Mucosa of descending colon (tissue), 3 donors: ENCODE measurements around the gene SAMD7. TPM values are rescaled to one million over a fixed set of nuclear protein-coding genes. Genes with fewer than 3 reads are reported as not detected.

Experiments
- ATAC-seq: fragments of 200-7000 bp; cut with Tn5 transposase; one replicate; pipeline ENCODE4 v1.9.1; 2020; ENCODE audit warnings: mild to moderate bottlenecking, moderate library complexity
- DNase-seq, 3 donors: peaks; one replicate each; pipeline ENCODE4 v3.0.0-alpha.2; 2020
- H3K36me3 ChIP-seq: fragments of 200-600 bp; one replicate; pipeline ENCODE4 v1.8.0; 2021; ENCODE audit warnings: low read depth, mild to moderate bottlenecking
- H3K4me1 ChIP-seq: fragments of 200-600 bp; one replicate; pipeline ENCODE4 v1.8.0; 2021; ENCODE audit warnings: low read depth, mild to moderate bottlenecking
- H3K4me3 ChIP-seq: fragments of 200-600 bp; one replicate; pipeline ENCODE4 v1.8.0; 2021; ENCODE audit warnings: mild to moderate bottlenecking
- H3K9me3 ChIP-seq: fragments of 200-600 bp; one replicate; pipeline ENCODE4 v1.8.0; 2021; ENCODE audit warnings: mild to moderate bottlenecking
- intact Hi-C, 2 donors: fragments of 100-400 bp; cut with DNase I in 1 of 2; cut with micrococcal nuclease in 1 of 2; formaldehyde crosslinking; loops; one replicate each; pipeline versions ENCODE4 v1.11.0 to v1.11.1; 2022; cut with DNase I, micrococcal nuclease
- total RNA-seq, 3 donors: library from RNA; stranded (reverse); fragmentation: NEBNext Ultra II Directional in 2 of 3; extraction: Animal tissue kit (Norgen Biotek cat#: 25700) in 2 of 3; gene quantifications; one replicate each; pipeline versions ENCODE4 v1.2.1 to v1.2.4, GENCODE V29; 2021 to 2023
- TF ChIP-seq, protein P1 (sequence below): fragments of 200-600 bp; IDR thresholded peaks from one replicate; pipeline ENCODE4 v1.8.0; 2022; ENCODE audit warnings: antibody characterized with exemption, mild to moderate bottlenecking
- donor health status: DM: no; HTN: no; CAD: no; lungs with moderate emphysema.
- donor health status: DM: no; HTN: no; CAD: no.
- donor health status: DM: no; HTN: yes; CAD: no.

SAMD7 gene
- total RNA-seq, 3 donors from 2014 or later = not detected

DNA sequence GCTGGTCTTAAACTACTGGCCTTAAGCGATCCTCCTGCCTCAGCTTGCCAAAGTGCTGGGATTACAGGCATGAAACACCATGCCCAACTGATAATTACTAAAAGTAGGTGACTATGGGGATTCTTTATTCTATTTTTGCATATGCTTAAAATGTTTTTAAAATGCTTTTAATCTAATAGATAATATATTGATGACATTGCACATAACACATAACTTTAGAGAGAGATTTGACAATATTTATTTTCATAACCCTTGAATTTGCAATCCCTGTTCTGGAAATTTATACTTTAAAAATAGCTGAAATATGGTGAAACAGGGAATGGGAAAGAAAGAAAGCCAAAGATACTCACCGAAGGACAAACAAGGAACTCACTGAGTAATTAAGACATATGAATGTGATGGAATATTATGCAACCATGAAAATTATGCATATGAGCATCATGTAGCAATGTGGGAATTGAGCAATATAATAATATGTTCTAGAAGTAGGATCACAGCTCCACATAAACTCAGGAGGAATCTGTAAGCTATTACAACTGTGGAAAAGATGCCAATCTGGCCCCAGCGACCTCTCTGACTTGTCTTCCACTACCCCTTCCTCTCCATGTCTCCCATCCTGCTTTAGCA is 43.7 kb upstream of the SAMD7 start:
- no peak overlapping the region for H3K4me3 ChIP-seq
- intact Hi-C loops = no loop called here
- TF ChIP-seq, protein P1, sequence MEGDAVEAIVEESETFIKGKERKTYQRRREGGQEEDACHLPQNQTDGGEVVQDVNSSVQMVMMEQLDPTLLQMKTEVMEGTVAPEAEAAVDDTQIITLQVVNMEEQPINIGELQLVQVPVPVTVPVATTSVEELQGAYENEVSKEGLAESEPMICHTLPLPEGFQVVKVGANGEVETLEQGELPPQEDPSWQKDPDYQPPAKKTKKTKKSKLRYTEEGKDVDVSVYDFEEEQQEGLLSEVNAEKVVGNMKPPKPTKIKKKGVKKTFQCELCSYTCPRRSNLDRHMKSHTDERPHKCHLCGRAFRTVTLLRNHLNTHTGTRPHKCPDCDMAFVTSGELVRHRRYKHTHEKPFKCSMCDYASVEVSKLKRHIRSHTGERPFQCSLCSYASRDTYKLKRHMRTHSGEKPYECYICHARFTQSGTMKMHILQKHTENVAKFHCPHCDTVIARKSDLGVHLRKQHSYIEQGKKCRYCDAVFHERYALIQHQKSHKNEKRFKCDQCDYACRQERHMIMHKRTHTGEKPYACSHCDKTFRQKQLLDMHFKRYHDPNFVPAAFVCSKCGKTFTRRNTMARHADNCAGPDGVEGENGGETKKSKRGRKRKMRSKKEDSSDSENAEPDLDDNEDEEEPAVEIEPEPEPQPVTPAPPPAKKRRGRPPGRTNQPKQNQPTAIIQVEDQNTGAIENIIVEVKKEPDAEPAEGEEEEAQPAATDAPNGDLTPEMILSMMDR = no peak
- H3K9me3 ChIP-seq = no peaks in the 10 kb centered on the region
- ATAC-seq = no peak
- no peaks in the 10 kb centered on the region for H3K36me3 ChIP-seq
- DNase-seq = no peak
- peaks cover 39% of the 10 kb centered on the region for H3K4me1 ChIP-seq

DNA sequence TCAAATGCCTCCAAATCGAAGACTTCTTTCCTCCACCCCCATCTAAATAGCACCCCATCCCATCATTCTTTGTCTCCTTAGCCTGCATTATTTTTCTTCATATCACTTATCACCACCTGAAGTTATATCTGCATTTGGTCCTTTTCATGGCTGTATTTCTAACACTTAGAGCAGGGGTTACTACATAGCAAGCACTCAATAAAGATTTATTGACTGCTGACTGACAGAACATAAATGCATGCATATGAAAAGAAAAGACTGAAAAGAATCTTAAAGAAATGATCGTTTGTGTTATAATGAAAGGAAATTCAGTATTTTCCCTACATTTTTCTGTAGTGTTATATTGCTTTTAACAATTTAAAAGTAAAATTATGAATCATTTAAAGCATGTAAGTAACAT is 43.0 kb upstream of the SAMD7 start:
- Histone ChIP-seq H3K9me3 (no peaks in the 10 kb centered on the region), H3K36me3 (no peaks in the 10 kb centered on the region), H3K4me3 (no peak overlapping the region), H3K4me1 (peaks cover 39% of the 10 kb centered on the region)
- TF ChIP-seq, protein P1 = no peak
- intact Hi-C loops = no loop called here
- DNase-seq (no peak), ATAC-seq (no peak)

DNA sequence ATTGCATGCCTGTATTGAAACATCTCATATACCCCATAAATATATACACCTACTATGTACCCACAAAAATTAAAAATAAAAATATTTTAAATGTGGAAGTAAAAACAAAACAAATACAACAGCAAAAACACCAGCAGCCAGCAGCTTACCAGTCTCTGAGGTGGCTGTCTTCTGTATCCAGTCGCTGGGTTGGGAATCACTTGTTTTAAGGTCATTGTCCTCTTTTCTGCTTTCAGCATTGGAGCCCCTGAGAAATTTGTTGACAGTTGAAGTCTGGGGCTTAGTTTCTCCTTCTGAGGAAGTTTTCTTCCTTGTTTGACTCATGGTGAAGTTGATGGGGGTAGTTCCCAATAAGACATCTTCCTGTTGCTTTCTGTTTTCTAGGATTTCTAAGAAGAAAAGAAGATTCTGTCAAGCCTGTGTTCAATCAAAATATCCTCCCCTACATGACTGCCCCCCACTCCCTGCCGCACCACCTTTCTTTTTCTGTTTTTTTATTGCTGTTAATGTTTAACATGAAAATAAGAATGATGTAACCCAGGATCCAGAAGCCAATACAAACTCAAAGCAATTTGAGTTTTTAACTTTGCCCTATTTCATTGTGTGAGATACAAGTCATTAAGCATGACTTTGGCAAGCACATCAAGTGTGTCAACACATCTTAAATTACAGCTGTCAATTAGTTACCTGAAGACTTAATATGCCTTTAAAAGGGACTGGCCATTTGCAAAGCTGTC is 41.7 kb upstream of the SAMD7 start, which contains the start of gene LRRC31:
Gene LRRC31, minus strand, starts transcription at position 452 of the 737 bp plus-strand sequence. Its CDS starts 128 bp downstream, at position 324.
- TF ChIP-seq, protein P1 = no peak
- H3K4me3 ChIP-seq = peak within 1 kb of the TSS; percentile 20
- no peaks in the 10 kb centered on the region for H3K36me3 ChIP-seq
- DNase-seq (peak in 1 of 3 donors; percentile 36), ATAC-seq (peak; percentile 79)
- no peaks in the 10 kb centered on the region for H3K9me3 ChIP-seq
- peaks cover 27% of the 10 kb centered on the region for H3K4me1 ChIP-seq
- intact Hi-C loops = no loop called here

DNA sequence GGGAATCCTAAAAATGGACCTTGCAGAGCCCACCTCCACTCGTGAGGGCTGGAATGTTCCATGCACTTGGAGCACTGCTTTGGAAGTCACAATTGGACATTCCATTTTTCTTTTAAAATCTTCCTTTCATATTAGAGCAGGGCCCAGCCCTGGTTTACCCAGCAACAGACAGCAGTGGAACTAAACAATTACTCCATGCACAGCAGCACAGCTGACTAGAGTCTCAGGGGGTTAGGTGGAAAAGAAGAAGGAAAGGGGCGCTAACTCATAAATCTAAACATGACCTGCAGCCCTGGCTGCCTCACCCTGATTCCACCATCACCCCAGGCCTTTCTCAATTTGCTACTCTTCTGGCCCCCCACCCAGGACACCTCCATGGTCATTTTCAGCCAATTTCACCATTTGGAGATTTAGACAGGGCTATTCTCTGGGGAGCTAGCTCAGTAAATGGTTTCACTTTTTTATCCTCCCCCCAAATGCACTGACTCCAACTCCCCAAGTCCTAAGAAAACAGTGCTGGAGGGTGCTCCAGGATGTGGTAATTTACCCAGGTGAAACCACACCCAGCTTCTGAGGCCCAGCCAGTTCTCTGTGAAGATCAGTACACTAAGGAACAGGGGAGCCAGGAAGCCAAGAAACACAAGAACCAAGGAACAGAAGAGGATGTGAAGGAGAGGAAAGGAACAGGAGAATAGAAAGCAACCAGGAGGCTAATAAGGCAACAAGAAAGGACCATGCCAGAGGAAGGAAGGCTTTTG is 40.1 kb upstream of the SAMD7 start:
- TF ChIP-seq, protein P1 = no peak
- no peaks in the 10 kb centered on the region for H3K36me3 ChIP-seq
- peaks cover 12% of the 10 kb centered on the region for H3K4me1 ChIP-seq
- DNase-seq = peak in 2 of 3 donors; percentile 56 to 80
- intact Hi-C loops = no loop called here
- no peaks in the 10 kb centered on the region for H3K9me3 ChIP-seq
- ATAC-seq = peak; percentile 89
- H3K4me3 ChIP-seq = no peak overlapping the region

DNA sequence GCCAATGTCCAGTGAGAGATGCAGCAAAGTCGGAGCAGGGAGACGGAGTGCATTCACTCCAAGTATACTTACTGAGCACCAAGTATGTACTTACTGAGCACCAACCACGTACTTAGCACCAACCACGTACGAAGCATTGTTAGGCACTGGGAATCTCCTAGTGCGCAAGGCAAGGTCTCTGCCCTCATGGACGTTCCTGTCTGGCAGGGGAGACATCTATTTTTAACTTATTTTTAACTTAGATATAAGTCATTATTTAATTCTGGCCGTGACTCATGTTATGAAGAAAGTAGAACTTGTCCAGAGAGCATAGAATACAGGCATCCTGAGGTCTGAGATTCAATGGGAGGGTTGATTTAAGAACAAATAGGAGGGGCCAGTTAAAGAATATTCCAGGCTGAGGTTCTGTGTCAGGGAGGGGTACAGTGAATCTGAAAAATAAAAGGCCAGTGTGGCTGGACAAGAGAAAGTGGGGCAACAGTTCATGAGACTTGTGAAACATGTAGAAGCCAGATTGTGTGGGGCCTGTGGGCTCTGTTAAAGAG is 32.3 kb upstream of the SAMD7 start:
- intact Hi-C loops = no loop called here
- H3K36me3 ChIP-seq = no peaks in the 10 kb centered on the region
- ATAC-seq (no peak), DNase-seq (no peak)
- H3K9me3 ChIP-seq = no peaks in the 10 kb centered on the region
- H3K4me3 ChIP-seq = no peak overlapping the region
- H3K4me1 ChIP-seq = no peaks in the 10 kb centered on the region
- TF ChIP-seq, protein P1 = no peak
